HepG2 (cell line): ENCODE data around the gene C16orf54. TPM values are rescaled to one million over a fixed set of nuclear protein-coding genes. Genes with fewer than 3 reads are reported as not detected.
A peak's percentile ranks its signal among the peaks of the same experiment; 100 is the strongest.

Experiments used
- ATAC-seq: fragments of 200-7000 bp; cut with Tn5 transposase; 3 replicates; pipeline ENCODE4 v1.9.1; 2020; ENCODE audit warnings: mild to moderate bottlenecking, moderate library complexity
- BruUV-seq: library from RNA; stranded (reverse); fragments of 400-500 nt; replicated peaks from 2 replicates; lab custom pipeline; 2021; lab: Mats Ljungman, UMichigan
- CTCF ChIA-PET: fragments of 300-600 bp; formaldehyde crosslinking; extraction: SDS; loops from one replicate; lab custom pipeline; 2021; ENCODE audit warnings: low total read pairs, inconsistent platforms, low intra/inter-chr PET ratio; lab: Yijun Ruan, JAX
- POLR2A ChIA-PET: fragments of 350-600 bp; sonication (Branson Sonifier 250); formaldehyde crosslinking; loops from one replicate; lab custom pipeline; 2020; ENCODE audit warnings: antibody characterized with exemption, inconsistent platforms; lab: Yijun Ruan, JAX
- DNase-seq: peaks from one replicate; pipeline ENCODE4 v3.0.0-alpha.2; 2015; ENCODE audit warnings: low spot score
- FAIRE-seq: peaks from 3 replicates; lab custom pipeline; 2011; peaks lifted over from hg19 to GRCh38; lab: Jason Lieb, UNC
- H2AFZ ChIP-seq: one replicate; pipeline ENCODE4 v1.6.1; 2011; ENCODE audit warnings: low read length, inconsistent platforms
- H3K27ac ChIP-seq: fragments of 300-600 bp; 3 replicates; pipeline ENCODE4 v1.8.0; 2011; ENCODE audit warnings: mixed run types, mild to moderate bottlenecking, mixed read lengths, low read length, inconsistent platforms; ENCODE audit not compliant: insufficient read depth; ENCODE audit errors: extremely low read length
- H3K27me3 ChIP-seq, 2 experiments: fragments of 200-600 bp in 1 of 2; 2 replicates in 1 of 2; 3 replicates in 1 of 2; pipeline versions ENCODE4 v1.6.0 to v1.8.0; 2011; ENCODE audit warnings: low read length in 2 of 2, mild to moderate bottlenecking in 2 of 2, moderate library complexity in 2 of 2, inconsistent platforms in 1 of 2; ENCODE audit not compliant: insufficient read depth in 2 of 2, control insufficient read depth in 1 of 2
- H3K36me3 ChIP-seq, 2 experiments: fragments of 200-600 bp in 1 of 2; replicated peaks in 1 of 2; 2 replicates in 1 of 2; 3 replicates in 1 of 2; pipeline versions ENCODE4 v1.5.1 to v1.8.0; 2011; ENCODE audit warnings: low read length in 2 of 2, inconsistent platforms in 1 of 2; ENCODE audit not compliant: insufficient read depth in 2 of 2, control insufficient read depth in 1 of 2
- H3K4me1 ChIP-seq: 2 replicates; pipeline ENCODE4 v1.5.1; 2012; ENCODE audit warnings: low read length, inconsistent platforms; ENCODE audit not compliant: insufficient read depth
- H3K4me2 ChIP-seq: 2 replicates; pipeline ENCODE4 v1.6.0; 2011; ENCODE audit warnings: low read depth, low read length, inconsistent platforms
- H3K4me3 ChIP-seq, 3 experiments: fragments of 200-600 bp in 1 of 3; sonication (generic), shearing (Covaris generic) in 1 of 3; replicated peaks in 1 of 3; 2 replicates each; pipeline ENCODE4 v1.5.1; 2011 to 2016; ENCODE audit warnings: low read length in 3 of 3, inconsistent platforms in 2 of 3, low read depth in 2 of 3, mild to moderate bottlenecking in 2 of 3, control low read depth in 1 of 3, mixed read lengths in 1 of 3; ENCODE audit not compliant: insufficient read depth in 1 of 3
- H3K79me2 ChIP-seq: one replicate; pipeline ENCODE4 v1.6.1; 2011; ENCODE audit warnings: low read length, inconsistent platforms; ENCODE audit not compliant: insufficient read depth
- H3K9ac ChIP-seq: 2 replicates; pipeline ENCODE4 v1.6.0; 2011; ENCODE audit warnings: mild to moderate bottlenecking, low read depth, low read length, inconsistent platforms; ENCODE audit not compliant: insufficient read depth
- H3K9me3 ChIP-seq: 2 replicates; pipeline ENCODE4 v1.5.1; 2012; ENCODE audit warnings: mild to moderate bottlenecking, low read length
- H4K20me1 ChIP-seq: 2 replicates; pipeline ENCODE4 v1.6.0; 2011; ENCODE audit warnings: inconsistent platforms, mild to moderate bottlenecking, low read length, moderate library complexity; ENCODE audit not compliant: insufficient read depth
- FOXP1 ChIP-seq, 2 experiments: fragments of 450-650 bp in 1 of 2; IDR thresholded peaks; 2 replicates each; pipeline ENCODE4 v1.6.1; 2017 to 2018; ENCODE audit warnings: antibody characterized with exemption in 1 of 2
- HMG20B ChIP-seq: conservative IDR thresholded peaks from 2 replicates; pipeline ENCODE4 v1.6.1; 2016; ENCODE audit warnings: missing genetic modification reagents, missing compliant biosample characterization
- HNRNPL ChIP-seq: fragments of 200-400 bp; formaldehyde crosslinking; IDR thresholded peaks from 2 replicates; pipeline ENCODE4 v1.6.1; 2017; ENCODE audit warnings: mild to moderate bottlenecking, low read depth, low read length
- SMYD3 ChIP-seq: sonication (generic); formaldehyde crosslinking; IDR thresholded peaks from 2 replicates; pipeline ENCODE4 v1.8.1; 2023; ENCODE audit warnings: mild to moderate bottlenecking, missing genetic modification reagents
- TBX2 ChIP-seq: sonication (generic); formaldehyde crosslinking; IDR thresholded peaks from 2 replicates; pipeline ENCODE4 v1.5.0; 2020; ENCODE audit warnings: missing genetic modification reagents, mild to moderate bottlenecking, borderline replicate concordance
- ZNF230 ChIP-seq: sonication (generic); formaldehyde crosslinking; IDR thresholded peaks from 2 replicates; pipeline ENCODE4 v1.4.0; 2020; ENCODE audit warnings: mild to moderate bottlenecking, missing genetic modification reagents
- ZSCAN20 ChIP-seq: sonication (generic); formaldehyde crosslinking; IDR thresholded peaks from 2 replicates; pipeline ENCODE4 v1.4.0; 2020; ENCODE audit warnings: missing genetic modification reagents, mild to moderate bottlenecking, borderline replicate concordance
- WGBS: methylation state at CpG from one replicate; pipeline ENCODE4 v1.1.6; 2017; ENCODE audit warnings: low lambda C conversion rate; 5-methylcytosine and 5-hydroxymethylcytosine counted together
- in situ Hi-C: cut with HindIII; loops from 2 replicates; pipeline ENCODE4 v1.10.0; 2017; ENCODE audit warnings: low pct_unique_long_range_greater_than_20kb; ENCODE audit not compliant: extremely low pct_ligation_motif_present
- intact Hi-C: fragments of 100-400 bp; cut with micrococcal nuclease; formaldehyde crosslinking; loops from one replicate; pipeline ENCODE4 v1.10.0; 2022; ENCODE audit not compliant: unreplicated experiment
- polyA plus RNA-seq, 8 experiments: library from polyadenylated mRNA; depleted of rRNA in 3 of 8; stranded (reverse) in 7 of 8; unstranded in 1 of 8; fragments of >200 nt; fragmentation: Illumina TruSeq in 4 of 8; extraction: Trizol in 4 of 8; gene quantifications; 2 replicates each; pipeline versions ENCODE4 v1.2.1 to v1.2.3, GENCODE V29; 2011 to 2016; ENCODE audit warnings: low read depth in 4 of 8, missing spikeins in 1 of 8, mixed read lengths in 1 of 8; ENCODE audit not compliant: insufficient read depth in 1 of 8
- total RNA-seq, 5 experiments: library from RNA; depleted of rRNA; stranded (reverse); fragments of >200 nt; fragmentation: Illumina TruSeq; extraction: Trizol; gene quantifications; 2 replicates each; pipeline ENCODE4 v1.2.3, GENCODE V29; 2016; ENCODE audit warnings: low read depth in 1 of 5
- TF ChIP-seq, protein P1 (sequence below), 2 experiments: IDR thresholded peaks; 2 replicates each; pipeline ENCODE4 v1.6.1; 2011 to 2012; ENCODE audit warnings: low read length in 2 of 2, borderline replicate concordance in 1 of 2, low read depth in 1 of 2, mild to moderate bottlenecking in 1 of 2, moderate library complexity in 1 of 2
- TF ChIP-seq, protein P2 (sequence below): sonication (generic); formaldehyde crosslinking; conservative IDR thresholded peaks from 2 replicates; pipeline ENCODE4 v1.4.0; 2020; ENCODE audit warnings: missing genetic modification reagents
- TF ChIP-seq, protein P3 (sequence below): sonication (generic); formaldehyde crosslinking; IDR thresholded peaks from 2 replicates; pipeline ENCODE4 v1.4.0; 2020; ENCODE audit warnings: missing genetic modification reagents, borderline replicate concordance
- TF ChIP-seq, protein P4 (sequence below): sonication (generic); formaldehyde crosslinking; IDR thresholded peaks from 2 replicates; pipeline ENCODE4 v1.8.1; 2023; ENCODE audit warnings: mild to moderate bottlenecking, missing genetic modification reagents, borderline replicate concordance
- TF ChIP-seq, protein P5 (sequence below): IDR thresholded peaks from 2 replicates; pipeline ENCODE4 v1.6.1; 2016; ENCODE audit warnings: mild to moderate bottlenecking

Gene C16orf54
- total and polyA plus RNA-seq, 2 of the 13 experiments (the other 11 are each of a cell fraction or from before 2014, with no cell fraction given), result not detected

DNA sequence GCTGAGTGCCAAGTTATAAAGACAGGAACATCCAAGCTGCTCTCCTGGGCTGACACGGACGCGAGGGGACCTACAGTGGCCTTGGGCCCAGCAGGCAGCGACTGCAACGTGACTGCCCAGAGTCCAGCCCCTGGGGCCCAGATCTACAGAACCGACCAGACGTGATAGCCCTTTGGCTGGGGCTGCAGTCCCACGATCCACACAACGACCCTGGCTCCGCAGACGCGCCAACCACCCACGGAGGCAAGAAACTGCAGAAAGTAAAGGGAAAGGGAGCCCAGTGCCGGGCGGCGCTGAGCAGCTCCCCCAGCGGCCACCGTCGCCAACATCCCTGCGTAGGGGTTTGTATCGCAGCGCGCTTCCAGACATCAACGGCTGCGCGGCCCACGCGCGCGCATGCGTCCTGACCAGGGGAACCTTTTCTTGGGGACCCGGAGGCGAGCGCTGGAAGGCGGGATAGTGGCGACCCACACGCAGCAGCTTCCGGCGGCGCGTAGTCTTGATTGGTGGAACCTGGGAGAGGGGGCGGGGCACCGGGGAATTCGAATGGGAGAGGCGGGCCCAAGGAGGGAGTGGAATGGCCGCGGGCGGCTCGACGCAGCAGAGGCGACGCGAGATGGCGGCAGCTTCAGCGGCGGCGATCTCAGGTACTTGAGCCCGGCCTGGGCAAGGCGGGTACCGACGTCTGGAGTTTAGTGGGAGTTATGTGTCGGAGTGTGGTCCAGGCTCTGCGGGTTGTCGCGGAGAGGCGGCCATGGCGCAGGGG, 44.6 kb upstream of the C16orf54 start, which contains the start of gene KIF22:
Gene KIF22 (plus strand): TSS at position 569 of the 766 bp plus-strand sequence. CDS start 9 bp downstream, at position 578.
- in situ Hi-C loops, result no loop called here
- H3K9me3 ChIP-seq, result no peaks in the 10 kb centered on the region
- H3K79me2 ChIP-seq, result peaks cover 47% of the 10 kb centered on the region
- ATAC-seq (peak; percentile 95), DNase-seq (peak; percentile 98), FAIRE-seq (peak; percentile 34)
- H3K36me3 ChIP-seq, result peaks cover 0 to 5% of the 10 kb centered on the region in 2 experiments; a peak in 4 of 5 replicates
- CTCF ChIA-PET, result interaction anchor here (0.8 to 1.7 kb wide), 3 partner anchors 26 to 61 kb away, joined by 3 to 4 read pairs (median 3); partner anchors contain the start of gene PAGR1
- peak within 1 kb of the TSS; percentile 97 for H3K9ac ChIP-seq
- intact Hi-C loops, result loop anchor here (1.0 to 5.0 kb wide), 2 partner anchors 15 to 53 kb away; no protein-coding TSS in a partner anchor
- peak within 1 kb of the TSS; percentile 99 for H3K4me2 ChIP-seq
- H3K4me3 ChIP-seq, result peak within 1 kb of the TSS; percentile 77 to 97 (median 84)
- POLR2A ChIA-PET, result interaction anchor here (0.6 to 4.0 kb wide), 28 partner anchors 10 to 275 kb away, joined by 3 to 37 read pairs (median 5); partner anchors contain the start of genes ALDOA, ASPHD1, MAZ and MVP
- peak within 1 kb of the TSS; percentile 83 for H3K27ac ChIP-seq
- H3K4me1 ChIP-seq, result peaks cover 62% of the 10 kb centered on the region
- H2AFZ ChIP-seq, result peak within 1 kb of the TSS; percentile 50
- under 1% methylated on average over 55 of the region's 67 CpGs for WGBS
- TSS peak; percentile 98 for BruUV-seq
- no peaks in the 10 kb centered on the region; a peak in 1 of 5 replicates for H3K27me3 ChIP-seq
- H4K20me1 ChIP-seq, result no peaks in the 10 kb centered on the region
- TF ChIP-seq, protein P1, sequence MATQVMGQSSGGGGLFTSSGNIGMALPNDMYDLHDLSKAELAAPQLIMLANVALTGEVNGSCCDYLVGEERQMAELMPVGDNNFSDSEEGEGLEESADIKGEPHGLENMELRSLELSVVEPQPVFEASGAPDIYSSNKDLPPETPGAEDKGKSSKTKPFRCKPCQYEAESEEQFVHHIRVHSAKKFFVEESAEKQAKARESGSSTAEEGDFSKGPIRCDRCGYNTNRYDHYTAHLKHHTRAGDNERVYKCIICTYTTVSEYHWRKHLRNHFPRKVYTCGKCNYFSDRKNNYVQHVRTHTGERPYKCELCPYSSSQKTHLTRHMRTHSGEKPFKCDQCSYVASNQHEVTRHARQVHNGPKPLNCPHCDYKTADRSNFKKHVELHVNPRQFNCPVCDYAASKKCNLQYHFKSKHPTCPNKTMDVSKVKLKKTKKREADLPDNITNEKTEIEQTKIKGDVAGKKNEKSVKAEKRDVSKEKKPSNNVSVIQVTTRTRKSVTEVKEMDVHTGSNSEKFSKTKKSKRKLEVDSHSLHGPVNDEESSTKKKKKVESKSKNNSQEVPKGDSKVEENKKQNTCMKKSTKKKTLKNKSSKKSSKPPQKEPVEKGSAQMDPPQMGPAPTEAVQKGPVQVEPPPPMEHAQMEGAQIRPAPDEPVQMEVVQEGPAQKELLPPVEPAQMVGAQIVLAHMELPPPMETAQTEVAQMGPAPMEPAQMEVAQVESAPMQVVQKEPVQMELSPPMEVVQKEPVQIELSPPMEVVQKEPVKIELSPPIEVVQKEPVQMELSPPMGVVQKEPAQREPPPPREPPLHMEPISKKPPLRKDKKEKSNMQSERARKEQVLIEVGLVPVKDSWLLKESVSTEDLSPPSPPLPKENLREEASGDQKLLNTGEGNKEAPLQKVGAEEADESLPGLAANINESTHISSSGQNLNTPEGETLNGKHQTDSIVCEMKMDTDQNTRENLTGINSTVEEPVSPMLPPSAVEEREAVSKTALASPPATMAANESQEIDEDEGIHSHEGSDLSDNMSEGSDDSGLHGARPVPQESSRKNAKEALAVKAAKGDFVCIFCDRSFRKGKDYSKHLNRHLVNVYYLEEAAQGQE (IDR thresholded peaks at IDR 0.05; ENCODE audit: borderline replicate concordance in 1 of 2, low read depth in 1 of 2, low read length in 2 of 2), result peak in 1 of 2 experiments; percentile 48; a peak in 1 of 4 replicates
- TF ChIP-seq, protein P2, sequence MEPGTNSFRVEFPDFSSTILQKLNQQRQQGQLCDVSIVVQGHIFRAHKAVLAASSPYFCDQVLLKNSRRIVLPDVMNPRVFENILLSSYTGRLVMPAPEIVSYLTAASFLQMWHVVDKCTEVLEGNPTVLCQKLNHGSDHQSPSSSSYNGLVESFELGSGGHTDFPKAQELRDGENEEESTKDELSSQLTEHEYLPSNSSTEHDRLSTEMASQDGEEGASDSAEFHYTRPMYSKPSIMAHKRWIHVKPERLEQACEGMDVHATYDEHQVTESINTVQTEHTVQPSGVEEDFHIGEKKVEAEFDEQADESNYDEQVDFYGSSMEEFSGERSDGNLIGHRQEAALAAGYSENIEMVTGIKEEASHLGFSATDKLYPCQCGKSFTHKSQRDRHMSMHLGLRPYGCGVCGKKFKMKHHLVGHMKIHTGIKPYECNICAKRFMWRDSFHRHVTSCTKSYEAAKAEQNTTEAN (CRISPR knock-in tag), result peak; percentile 71
- TF ChIP-seq FOXP1 (IDR thresholded peaks at IDR 0.05) (no peak), FOXP1 (CRISPR knock-in tag; IDR thresholded peaks at IDR 0.05) (peak; percentile 28; the same call in 1 of the 2 replicates), HNRNPL (peak; percentile 76), ZNF230 (0 out of 2 replicates have a peak, but pooled peaks have one; percentile 84), HMG20B (CRISPR knock-in tag) (no peak), ZSCAN20 (CRISPR knock-in tag) (no peak; the same call in 1 of the 2 replicates), SMYD3 (peak; percentile 97; the same call in 1 of the 2 replicates), TBX2 (CRISPR knock-in tag) (peak; percentile 93)
- TF ChIP-seq, protein P3, sequence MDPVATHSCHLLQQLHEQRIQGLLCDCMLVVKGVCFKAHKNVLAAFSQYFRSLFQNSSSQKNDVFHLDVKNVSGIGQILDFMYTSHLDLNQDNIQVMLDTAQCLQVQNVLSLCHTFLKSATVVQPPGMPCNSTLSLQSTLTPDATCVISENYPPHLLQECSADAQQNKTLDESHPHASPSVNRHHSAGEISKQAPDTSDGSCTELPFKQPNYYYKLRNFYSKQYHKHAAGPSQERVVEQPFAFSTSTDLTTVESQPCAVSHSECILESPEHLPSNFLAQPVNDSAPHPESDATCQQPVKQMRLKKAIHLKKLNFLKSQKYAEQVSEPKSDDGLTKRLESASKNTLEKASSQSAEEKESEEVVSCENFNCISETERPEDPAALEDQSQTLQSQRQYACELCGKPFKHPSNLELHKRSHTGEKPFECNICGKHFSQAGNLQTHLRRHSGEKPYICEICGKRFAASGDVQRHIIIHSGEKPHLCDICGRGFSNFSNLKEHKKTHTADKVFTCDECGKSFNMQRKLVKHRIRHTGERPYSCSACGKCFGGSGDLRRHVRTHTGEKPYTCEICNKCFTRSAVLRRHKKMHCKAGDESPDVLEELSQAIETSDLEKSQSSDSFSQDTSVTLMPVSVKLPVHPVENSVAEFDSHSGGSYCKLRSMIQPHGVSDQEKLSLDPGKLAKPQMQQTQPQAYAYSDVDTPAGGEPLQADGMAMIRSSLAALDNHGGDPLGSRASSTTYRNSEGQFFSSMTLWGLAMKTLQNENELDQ (CRISPR knock-in tag), result 0 out of 2 replicates have a peak, but pooled peaks have one; percentile 50
- TF ChIP-seq, protein P4, sequence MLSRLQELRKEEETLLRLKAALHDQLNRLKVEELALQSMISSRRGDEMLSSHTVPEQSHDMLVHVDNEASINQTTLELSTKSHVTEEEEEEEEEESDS (CRISPR knock-in tag), result no peak
- TF ChIP-seq, protein P5, sequence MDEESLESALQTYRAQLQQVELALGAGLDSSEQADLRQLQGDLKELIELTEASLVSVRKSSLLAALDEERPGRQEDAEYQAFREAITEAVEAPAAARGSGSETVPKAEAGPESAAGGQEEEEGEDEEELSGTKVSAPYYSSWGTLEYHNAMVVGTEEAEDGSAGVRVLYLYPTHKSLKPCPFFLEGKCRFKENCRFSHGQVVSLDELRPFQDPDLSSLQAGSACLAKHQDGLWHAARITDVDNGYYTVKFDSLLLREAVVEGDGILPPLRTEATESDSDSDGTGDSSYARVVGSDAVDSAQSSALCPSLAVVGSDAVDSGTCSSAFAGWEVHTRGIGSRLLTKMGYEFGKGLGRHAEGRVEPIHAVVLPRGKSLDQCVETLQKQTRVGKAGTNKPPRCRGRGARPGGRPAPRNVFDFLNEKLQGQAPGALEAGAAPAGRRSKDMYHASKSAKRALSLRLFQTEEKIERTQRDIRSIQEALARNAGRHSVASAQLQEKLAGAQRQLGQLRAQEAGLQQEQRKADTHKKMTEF, result peak; percentile 97
